Chondrocyte (in vitro differentiated cells): ENCODE measurements around the gene KRTAP11-1. TPM values are rescaled to one million over a fixed set of nuclear protein-coding genes. Genes with fewer than 3 reads are reported as not detected.
A peak's percentile ranks its signal among the peaks of the same experiment; 100 is the strongest.

Experiments used
- DNase-seq: peaks from one replicate; pipeline ENCODE4 v3.0.0; 2021; ENCODE audit warnings: mixed read lengths, low spot score
- H3K27ac Mint-ChIP-seq: one replicate; pipeline ENCODE4 v1.8.0; 2021; ENCODE audit warnings: mild to moderate bottlenecking, moderate library complexity, mixed read lengths; ENCODE audit not compliant: unreplicated experiment
- H3K27me3 Mint-ChIP-seq: 2 replicates; pipeline ENCODE4 v1.8.0; 2021; ENCODE audit warnings: low read depth, mixed read lengths
- H3K36me3 Mint-ChIP-seq: 2 replicates; pipeline ENCODE4 v1.8.0; 2021; ENCODE audit warnings: low read depth, mixed read lengths
- H3K4me1 Mint-ChIP-seq: 2 replicates; pipeline ENCODE4 v1.8.0; 2021; ENCODE audit warnings: low read depth, mild to moderate bottlenecking, mixed read lengths
- H3K4me3 Mint-ChIP-seq: one replicate; pipeline ENCODE4 v1.8.0; 2021; ENCODE audit warnings: mild to moderate bottlenecking, moderate library complexity, mixed read lengths; ENCODE audit not compliant: unreplicated experiment
- H3K9me3 Mint-ChIP-seq: 2 replicates; pipeline ENCODE4 v1.8.0; 2021; ENCODE audit warnings: low read depth, mixed read lengths
- total RNA-seq: library from RNA; stranded (reverse); gene quantifications from 3 replicates; pipeline ENCODE4 v1.2.1, GENCODE V29; 2021
- TF ChIP-seq, protein P1 (sequence below): fragments of 200-600 bp; sonication (generic); IDR thresholded peaks from 2 replicates; pipeline ENCODE4 v1.5.0; 2021; ENCODE audit warnings: antibody characterized with exemption, mild to moderate bottlenecking, moderate library complexity

Gene KRTAP11-1
- total RNA-seq, 1 donor from 2014 or later, result not detected

- Mint-ChIP-seq H3K27ac (no peak overlapping the region), H3K27me3 (no peaks in the 10 kb centered on the region), H3K4me3 (no peak overlapping the region), H3K36me3 (no peaks in the 10 kb centered on the region), H3K4me1 (no peaks in the 10 kb centered on the region), H3K9me3 (peaks cover 3% of the 10 kb centered on the region)
- DNase-seq, result no peak
- TF ChIP-seq, protein P1, sequence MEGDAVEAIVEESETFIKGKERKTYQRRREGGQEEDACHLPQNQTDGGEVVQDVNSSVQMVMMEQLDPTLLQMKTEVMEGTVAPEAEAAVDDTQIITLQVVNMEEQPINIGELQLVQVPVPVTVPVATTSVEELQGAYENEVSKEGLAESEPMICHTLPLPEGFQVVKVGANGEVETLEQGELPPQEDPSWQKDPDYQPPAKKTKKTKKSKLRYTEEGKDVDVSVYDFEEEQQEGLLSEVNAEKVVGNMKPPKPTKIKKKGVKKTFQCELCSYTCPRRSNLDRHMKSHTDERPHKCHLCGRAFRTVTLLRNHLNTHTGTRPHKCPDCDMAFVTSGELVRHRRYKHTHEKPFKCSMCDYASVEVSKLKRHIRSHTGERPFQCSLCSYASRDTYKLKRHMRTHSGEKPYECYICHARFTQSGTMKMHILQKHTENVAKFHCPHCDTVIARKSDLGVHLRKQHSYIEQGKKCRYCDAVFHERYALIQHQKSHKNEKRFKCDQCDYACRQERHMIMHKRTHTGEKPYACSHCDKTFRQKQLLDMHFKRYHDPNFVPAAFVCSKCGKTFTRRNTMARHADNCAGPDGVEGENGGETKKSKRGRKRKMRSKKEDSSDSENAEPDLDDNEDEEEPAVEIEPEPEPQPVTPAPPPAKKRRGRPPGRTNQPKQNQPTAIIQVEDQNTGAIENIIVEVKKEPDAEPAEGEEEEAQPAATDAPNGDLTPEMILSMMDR, result peak; percentile 66
These were observed 42.1 kb downstream of the KRTAP11-1 start for GRCh38 chr21:30839304-30839703.

DNA sequence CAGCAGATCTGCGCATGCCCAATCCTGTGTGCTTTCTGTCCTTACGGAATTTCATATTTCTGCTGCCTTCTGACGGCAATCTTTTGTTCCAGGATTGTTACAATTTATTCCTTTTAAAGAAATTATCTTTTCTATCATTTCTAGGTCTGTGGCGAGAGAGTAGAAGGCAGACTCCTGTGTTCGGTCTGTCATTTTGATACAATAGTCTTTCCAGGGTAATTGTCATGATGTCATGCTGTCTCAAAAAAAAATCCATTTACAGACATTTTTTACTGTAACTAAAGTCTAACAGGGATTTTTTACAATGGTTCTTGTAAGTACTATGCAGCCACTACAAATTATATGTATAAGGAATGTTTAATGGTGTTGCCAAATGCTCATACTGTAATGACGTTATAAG, 42.8 kb downstream of the KRTAP11-1 start:
- H3K4me1 Mint-ChIP-seq, result no peaks in the 10 kb centered on the region
- H3K9me3 Mint-ChIP-seq, result peaks cover 3% of the 10 kb centered on the region
- DNase-seq, result no peak
- no peaks in the 10 kb centered on the region for H3K36me3 Mint-ChIP-seq
- TF ChIP-seq, protein P1, result no peak
- no peak overlapping the region for H3K4me3 Mint-ChIP-seq
- H3K27me3 Mint-ChIP-seq, result no peaks in the 10 kb centered on the region
- H3K27ac Mint-ChIP-seq, result no peak overlapping the region

DNA sequence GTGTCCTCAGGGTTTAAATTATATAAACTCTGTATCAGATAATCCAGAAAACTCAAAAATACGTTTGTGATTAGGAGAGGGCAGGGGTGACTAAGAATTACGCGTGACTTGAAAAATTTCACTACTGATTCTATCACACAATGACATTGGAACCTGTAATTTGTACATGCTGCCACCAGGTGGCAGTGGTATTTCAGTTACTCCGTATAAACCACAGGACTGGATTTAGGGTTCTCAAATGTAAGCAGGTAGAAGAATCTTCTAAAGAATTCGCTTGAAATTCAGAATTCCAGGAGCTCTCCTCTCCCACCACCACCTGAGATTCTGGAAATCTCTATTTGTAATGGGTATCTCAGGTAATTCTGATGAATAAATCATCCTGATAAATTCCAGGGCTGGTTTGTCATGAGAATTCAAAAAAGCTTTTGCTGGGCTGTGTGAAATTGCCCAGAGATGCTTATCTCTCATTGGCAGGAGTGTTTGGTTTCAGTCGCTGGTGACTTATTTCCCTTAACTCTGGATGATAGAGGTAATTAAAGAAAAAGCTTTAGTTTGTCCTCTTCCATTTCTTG, 50.1 kb downstream of the KRTAP11-1 start:
- Mint-ChIP-seq H3K9me3 (peaks cover 20% of the 10 kb centered on the region), H3K4me1 (no peaks in the 10 kb centered on the region), H3K4me3 (no peak overlapping the region), H3K27me3 (no peaks in the 10 kb centered on the region), H3K36me3 (no peaks in the 10 kb centered on the region), H3K27ac (no peak overlapping the region)
- TF ChIP-seq, protein P1, result peak; percentile 67
- no peak for DNase-seq

Other genes starting within 250 kb of the KRTAP11-1 start
- not detected in 3 replicates for gene KRTAP20-2, start 246.4 kb downstream of the KRTAP11-1 start, total RNA-seq
- not detected in 3 replicates for gene KRTAP20-3, start 238.7 kb downstream of the KRTAP11-1 start, total RNA-seq
- gene KRTAP21-3, start 162.8 kb downstream of the KRTAP11-1 start, total RNA-seq, result not detected in 3 replicates
- not detected in 3 replicates for gene KRTAP21-2, start 134.3 kb downstream of the KRTAP11-1 start, total RNA-seq
- not detected in 3 replicates for gene KRTAP21-1, start 126.2 kb downstream of the KRTAP11-1 start, total RNA-seq
- not detected in 3 replicates for gene KRTAP8-1, start 68.3 kb downstream of the KRTAP11-1 start, total RNA-seq
- not detected in 3 replicates for gene KRTAP7-1, start 51.8 kb downstream of the KRTAP11-1 start, total RNA-seq
- not detected in 3 replicates for gene KRTAP19-8, start 156.9 kb upstream of the KRTAP11-1 start, total RNA-seq